HepG2 (cell line): ENCODE measurements around the gene NOTO. TPM values are rescaled to one million over a fixed set of nuclear protein-coding genes. Genes with fewer than 3 reads are reported as not detected.

Source experiments
- AFF4 ChIP-seq: sonication (generic); formaldehyde crosslinking; IDR thresholded peaks from 2 replicates; pipeline ENCODE4 v1.4.0; 2020; ENCODE audit warnings: missing genetic modification reagents
- AGO1 ChIP-seq: fragments of 200-400 bp; formaldehyde crosslinking; IDR thresholded peaks from 2 replicates; pipeline ENCODE4 v1.6.1; 2017; ENCODE audit warnings: mild to moderate bottlenecking, low read depth, low read length, moderate library complexity; ENCODE audit not compliant: poor library complexity, severe bottlenecking
- CREBL2 ChIP-seq: sonication (generic); formaldehyde crosslinking; IDR thresholded peaks from 2 replicates; pipeline ENCODE4 v1.8.1; 2023; ENCODE audit warnings: missing genetic modification reagents, mild to moderate bottlenecking, borderline replicate concordance
- ERF ChIP-seq: IDR thresholded peaks from 2 replicates; pipeline ENCODE4 v1.6.1; 2018; ENCODE audit warnings: missing biosample characterization, missing genetic modification reagents
- HOXA3 ChIP-seq: sonication (generic); formaldehyde crosslinking; IDR thresholded peaks from 2 replicates; pipeline ENCODE4 v1.5.0; 2020; ENCODE audit warnings: missing genetic modification reagents
- JUN ChIP-seq: sonication (generic); formaldehyde crosslinking; IDR thresholded peaks from 2 replicates; pipeline ENCODE4 v1.4.0; 2020; ENCODE audit warnings: mild to moderate bottlenecking, missing genetic modification reagents
- KDM4B ChIP-seq: sonication (generic); formaldehyde crosslinking; IDR thresholded peaks from 2 replicates; pipeline ENCODE4 v1.4.0; 2020; ENCODE audit warnings: missing genetic modification reagents
- NFE2 ChIP-seq: sonication (generic); formaldehyde crosslinking; IDR thresholded peaks from 2 replicates; pipeline ENCODE4 v1.4.0; 2020; ENCODE audit warnings: missing genetic modification reagents
- NFYB ChIP-seq: sonication (generic); formaldehyde crosslinking; IDR thresholded peaks from 2 replicates; pipeline ENCODE4 v1.4.0; 2020; ENCODE audit warnings: missing genetic modification reagents
- NR2F2 ChIP-seq: IDR thresholded peaks from 2 replicates; pipeline ENCODE4 v1.6.1; 2012; ENCODE audit warnings: low read depth, inconsistent platforms, borderline replicate concordance
- SALL2 ChIP-seq: sonication (generic); formaldehyde crosslinking; IDR thresholded peaks from 2 replicates; pipeline ENCODE4 v1.8.1; 2023; ENCODE audit warnings: mild to moderate bottlenecking, missing genetic modification reagents, inconsistent platforms
- ZNF383 ChIP-seq: sonication (generic); formaldehyde crosslinking; IDR thresholded peaks from 2 replicates; pipeline ENCODE4 v1.4.0; 2020; ENCODE audit warnings: missing genetic modification reagents, mild to moderate bottlenecking, borderline replicate concordance
- ZNF451 ChIP-seq: sonication (generic); formaldehyde crosslinking; IDR thresholded peaks from 2 replicates; pipeline ENCODE4 v1.5.0; 2020; ENCODE audit warnings: mild to moderate bottlenecking, missing genetic modification reagents
- ZNF724P ChIP-seq: sonication (generic); formaldehyde crosslinking; IDR thresholded peaks from 2 replicates; pipeline ENCODE4 v1.8.0; 2022; ENCODE audit warnings: missing genetic modification reagents, borderline replicate concordance
- ZNF761 ChIP-seq: sonication (generic); formaldehyde crosslinking; conservative IDR thresholded peaks from 2 replicates; pipeline ENCODE4 v1.4.0; 2020; ENCODE audit warnings: mild to moderate bottlenecking, missing genetic modification reagents
- ZNF784 ChIP-seq: sonication (generic); formaldehyde crosslinking; IDR thresholded peaks from 2 replicates; pipeline ENCODE4 v1.5.1; 2020; ENCODE audit warnings: missing genetic modification reagents, mild to moderate bottlenecking, borderline replicate concordance
- polyA plus RNA-seq, 8 experiments: library from polyadenylated mRNA; depleted of rRNA in 3 of 8; stranded (reverse) in 7 of 8; unstranded in 1 of 8; fragments of >200 nt; fragmentation: Illumina TruSeq in 4 of 8; extraction: Trizol in 4 of 8; gene quantifications; 2 replicates each; pipeline versions ENCODE4 v1.2.1 to v1.2.3, GENCODE V29; 2011 to 2016; ENCODE audit warnings: low read depth in 4 of 8, missing spikeins in 1 of 8, mixed read lengths in 1 of 8; ENCODE audit not compliant: insufficient read depth in 1 of 8
- total RNA-seq, 5 experiments: library from RNA; depleted of rRNA; stranded (reverse); fragments of >200 nt; fragmentation: Illumina TruSeq; extraction: Trizol; gene quantifications; 2 replicates each; pipeline ENCODE4 v1.2.3, GENCODE V29; 2016; ENCODE audit warnings: low read depth in 1 of 5
- TF ChIP-seq, protein P1 (sequence below): sonication (generic); formaldehyde crosslinking; IDR thresholded peaks from 2 replicates; pipeline ENCODE4 v1.5.0; 2020; ENCODE audit warnings: missing genetic modification reagents, mild to moderate bottlenecking, borderline replicate concordance
- TF ChIP-seq, protein P2 (sequence below): sonication (generic); formaldehyde crosslinking; IDR thresholded peaks from 2 replicates; pipeline ENCODE4 v1.5.0; 2020; ENCODE audit warnings: mild to moderate bottlenecking, missing genetic modification reagents, moderate library complexity
- TF ChIP-seq, protein P3 (sequence below): sonication (generic); formaldehyde crosslinking; IDR thresholded peaks from 2 replicates; pipeline ENCODE4 v1.5.0; 2020; ENCODE audit warnings: missing genetic modification reagents, mild to moderate bottlenecking, borderline replicate concordance

The NOTO gene
- total and polyA plus RNA-seq, 2 of the 13 experiments (the other 11 are each of a cell fraction or from before 2014, with no cell fraction given) = not detected

DNA sequence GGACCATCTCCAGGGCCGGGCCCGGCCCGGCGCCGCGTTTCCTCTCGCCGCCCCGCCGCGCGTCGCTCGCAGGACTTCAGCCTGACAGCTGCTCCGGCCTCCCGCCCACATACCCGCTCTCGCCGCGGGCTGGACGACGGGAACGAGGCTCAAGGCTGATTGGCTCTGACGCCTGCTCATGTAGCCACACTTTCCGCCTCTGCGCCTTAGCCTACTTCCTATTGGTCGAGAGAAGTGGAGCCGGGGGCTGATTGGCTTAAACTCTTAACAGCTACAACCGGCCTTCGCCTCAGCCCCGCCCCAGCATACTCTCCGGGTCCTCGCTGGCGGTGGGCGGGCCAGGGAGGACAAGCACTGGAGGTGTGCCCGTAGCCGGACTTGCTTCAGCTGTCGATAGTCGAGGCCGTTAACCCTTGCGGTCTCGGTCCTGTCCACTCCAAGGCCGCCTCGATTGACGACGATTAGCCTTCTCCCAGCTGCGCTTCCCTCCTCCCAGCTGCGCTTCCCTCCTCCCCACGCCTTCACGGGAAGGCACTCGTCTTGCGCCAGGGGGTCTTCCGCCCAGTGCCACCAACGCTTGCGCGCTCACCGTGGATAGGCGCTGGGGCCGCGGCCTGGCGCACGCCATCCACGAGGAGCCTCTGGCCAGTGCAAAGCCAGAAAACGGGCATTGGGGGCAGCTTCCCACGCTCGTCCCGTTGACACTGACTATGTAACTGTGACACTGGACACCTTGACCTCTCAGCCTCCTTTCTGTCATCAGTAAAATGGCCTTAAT is 31.0 kb downstream of the NOTO start, which contains the start of gene PRADC1 (continued):
- no peak for TF ChIP-seq AFF4
- TF ChIP-seq ZNF761 = no peak
- TF ChIP-seq AGO1 = peak; percentile 85
- TF ChIP-seq ZNF451 (CRISPR knock-in tag) = peak; percentile 65
- TF ChIP-seq ZNF383 (CRISPR knock-in tag) = peak; percentile 73; the same call in 1 of the 2 replicates
- TF ChIP-seq HOXA3 (CRISPR knock-in tag) = peak; percentile 82
- TF ChIP-seq CREBL2 (CRISPR knock-in tag) = no peak
- TF ChIP-seq NFE2 (CRISPR knock-in tag) = 0 out of 2 replicates have a peak, but pooled peaks have one; percentile 34
- TF ChIP-seq ZNF724P (CRISPR knock-in tag) = peak; percentile 72
- peak; percentile 37; the same call in 1 of the 2 replicates for TF ChIP-seq KDM4B (CRISPR knock-in tag)
- peak; percentile 29; the same call in 1 of the 2 replicates for TF ChIP-seq ZNF784 (CRISPR knock-in tag)
- TF ChIP-seq ERF (CRISPR knock-in tag) = peak; percentile 79
- TF ChIP-seq NR2F2 = no peak
- TF ChIP-seq, protein P1, sequence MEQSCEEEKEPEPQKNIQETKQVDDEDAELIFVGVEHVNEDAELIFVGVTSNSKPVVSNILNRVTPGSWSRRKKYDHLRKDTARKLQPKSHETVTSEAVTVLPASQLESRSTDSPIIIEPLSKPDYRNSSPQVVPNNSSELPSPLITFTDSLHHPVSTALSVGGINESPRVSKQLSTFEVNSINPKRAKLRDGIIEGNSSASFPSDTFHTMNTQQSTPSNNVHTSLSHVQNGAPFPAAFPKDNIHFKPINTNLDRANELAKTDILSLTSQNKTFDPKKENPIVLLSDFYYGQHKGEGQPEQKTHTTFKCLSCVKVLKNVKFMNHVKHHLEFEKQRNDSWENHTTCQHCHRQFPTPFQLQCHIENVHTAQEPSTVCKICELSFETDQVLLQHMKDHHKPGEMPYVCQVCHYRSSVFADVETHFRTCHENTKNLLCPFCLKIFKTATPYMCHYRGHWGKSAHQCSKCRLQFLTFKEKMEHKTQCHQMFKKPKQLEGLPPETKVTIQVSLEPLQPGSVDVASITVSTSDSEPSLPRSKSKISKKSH (CRISPR knock-in tag) = no peak; the same call in 1 of the 2 replicates
- no peak; the same call in none of the 2 replicates for TF ChIP-seq SALL2
- TF ChIP-seq JUN (CRISPR knock-in tag) = peak; percentile 54; the same call in 1 of the 2 replicates
- TF ChIP-seq, protein P2, sequence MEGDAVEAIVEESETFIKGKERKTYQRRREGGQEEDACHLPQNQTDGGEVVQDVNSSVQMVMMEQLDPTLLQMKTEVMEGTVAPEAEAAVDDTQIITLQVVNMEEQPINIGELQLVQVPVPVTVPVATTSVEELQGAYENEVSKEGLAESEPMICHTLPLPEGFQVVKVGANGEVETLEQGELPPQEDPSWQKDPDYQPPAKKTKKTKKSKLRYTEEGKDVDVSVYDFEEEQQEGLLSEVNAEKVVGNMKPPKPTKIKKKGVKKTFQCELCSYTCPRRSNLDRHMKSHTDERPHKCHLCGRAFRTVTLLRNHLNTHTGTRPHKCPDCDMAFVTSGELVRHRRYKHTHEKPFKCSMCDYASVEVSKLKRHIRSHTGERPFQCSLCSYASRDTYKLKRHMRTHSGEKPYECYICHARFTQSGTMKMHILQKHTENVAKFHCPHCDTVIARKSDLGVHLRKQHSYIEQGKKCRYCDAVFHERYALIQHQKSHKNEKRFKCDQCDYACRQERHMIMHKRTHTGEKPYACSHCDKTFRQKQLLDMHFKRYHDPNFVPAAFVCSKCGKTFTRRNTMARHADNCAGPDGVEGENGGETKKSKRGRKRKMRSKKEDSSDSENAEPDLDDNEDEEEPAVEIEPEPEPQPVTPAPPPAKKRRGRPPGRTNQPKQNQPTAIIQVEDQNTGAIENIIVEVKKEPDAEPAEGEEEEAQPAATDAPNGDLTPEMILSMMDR (CRISPR knock-in tag) = peak; percentile 27; the same call in 1 of the 2 replicates
- TF ChIP-seq NFYB (CRISPR knock-in tag) = peak; percentile 97
- TF ChIP-seq, protein P3, sequence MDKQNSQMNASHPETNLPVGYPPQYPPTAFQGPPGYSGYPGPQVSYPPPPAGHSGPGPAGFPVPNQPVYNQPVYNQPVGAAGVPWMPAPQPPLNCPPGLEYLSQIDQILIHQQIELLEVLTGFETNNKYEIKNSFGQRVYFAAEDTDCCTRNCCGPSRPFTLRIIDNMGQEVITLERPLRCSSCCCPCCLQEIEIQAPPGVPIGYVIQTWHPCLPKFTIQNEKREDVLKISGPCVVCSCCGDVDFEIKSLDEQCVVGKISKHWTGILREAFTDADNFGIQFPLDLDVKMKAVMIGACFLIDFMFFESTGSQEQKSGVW (CRISPR knock-in tag) = no peak; the same call in 1 of the 2 replicates
